Measurements from ENCODE around the gene ITPRIP. TPM values are rescaled to one million over a fixed set of nuclear protein-coding genes. Genes with fewer than 3 reads are reported as not detected.

Gene ITPRIP
- total RNA-seq, 1 experiment from 2014 or later = 12.0 TPM

DNA sequence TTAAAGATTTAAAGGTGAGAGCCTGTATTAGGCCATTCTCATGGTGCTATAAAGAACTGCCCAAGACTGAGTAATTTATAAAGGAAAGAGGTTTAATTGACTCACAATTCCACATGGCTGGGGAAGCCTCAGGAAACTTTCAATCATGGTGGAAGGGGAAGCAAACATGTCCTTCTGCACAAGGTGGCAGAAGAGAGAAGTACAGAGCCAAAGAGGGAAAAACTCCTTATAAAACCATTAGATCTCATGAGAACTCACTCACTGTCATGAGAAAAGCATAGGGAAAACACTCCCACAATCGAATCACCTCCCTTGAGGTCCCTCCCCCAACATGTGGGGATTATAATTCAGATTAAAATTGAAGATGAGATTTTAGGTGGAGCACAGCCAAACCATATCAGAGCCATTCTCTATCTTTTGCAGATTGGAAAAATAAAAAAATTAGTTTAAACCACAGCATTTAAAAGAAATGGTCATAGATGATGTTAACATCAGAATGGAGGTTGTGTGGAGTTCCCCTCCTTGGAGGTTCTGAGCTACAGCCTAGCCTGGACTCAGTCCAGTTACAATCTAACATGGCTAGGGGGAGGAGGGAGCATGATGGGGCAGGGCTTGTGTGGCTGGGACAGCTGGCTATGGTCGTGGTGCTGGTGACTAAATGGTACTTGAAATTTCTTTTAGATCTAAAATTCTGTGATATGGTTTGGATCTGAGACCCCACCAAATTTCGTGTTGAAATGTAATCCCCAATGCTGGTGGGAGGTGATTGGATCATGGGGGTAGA is 36.2 kb downstream of the ITPRIP start:
- no peaks in the 10 kb centered on the region for H4K20me1 ChIP-seq (ENCODE audit: insufficient read depth)
- no peaks in the 10 kb centered on the region; the same call in 1 of the 2 replicates for H3K79me2 ChIP-seq (ENCODE audit: insufficient read depth, low read length)
- ATAC-seq = no peak
- no peaks in the 10 kb centered on the region for H3K9me3 ChIP-seq (ENCODE audit: control insufficient read depth in 1 of 2, insufficient read depth in 1 of 2, low read depth in 1 of 2, low read length in 2 of 2)
- no peak overlapping the region for H3K9ac ChIP-seq (ENCODE audit: low read length)
- no peak overlapping the region for H3K4me3 ChIP-seq (replicated peaks in 1 of 2; ENCODE audit: low read depth in 1 of 2, low read length in 2 of 2)
- TF ChIP-seq, protein P1, sequence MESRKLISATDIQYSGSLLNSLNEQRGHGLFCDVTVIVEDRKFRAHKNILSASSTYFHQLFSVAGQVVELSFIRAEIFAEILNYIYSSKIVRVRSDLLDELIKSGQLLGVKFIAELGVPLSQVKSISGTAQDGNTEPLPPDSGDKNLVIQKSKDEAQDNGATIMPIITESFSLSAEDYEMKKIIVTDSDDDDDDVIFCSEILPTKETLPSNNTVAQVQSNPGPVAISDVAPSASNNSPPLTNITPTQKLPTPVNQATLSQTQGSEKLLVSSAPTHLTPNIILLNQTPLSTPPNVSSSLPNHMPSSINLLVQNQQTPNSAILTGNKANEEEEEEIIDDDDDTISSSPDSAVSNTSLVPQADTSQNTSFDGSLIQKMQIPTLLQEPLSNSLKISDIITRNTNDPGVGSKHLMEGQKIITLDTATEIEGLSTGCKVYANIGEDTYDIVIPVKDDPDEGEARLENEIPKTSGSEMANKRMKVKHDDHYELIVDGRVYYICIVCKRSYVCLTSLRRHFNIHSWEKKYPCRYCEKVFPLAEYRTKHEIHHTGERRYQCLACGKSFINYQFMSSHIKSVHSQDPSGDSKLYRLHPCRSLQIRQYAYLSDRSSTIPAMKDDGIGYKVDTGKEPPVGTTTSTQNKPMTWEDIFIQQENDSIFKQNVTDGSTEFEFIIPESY (IDR thresholded peaks at IDR 0.05; ENCODE audit: extremely low read depth, insufficient replicate concordance, low read length) = no peak
- TF ChIP-seq CBX3 (IDR thresholded peaks at IDR 0.05; ENCODE audit: low read depth) = 0 out of 2 replicates have a peak, but pooled peaks have one; percentile 28
- TF ChIP-seq, protein P2, sequence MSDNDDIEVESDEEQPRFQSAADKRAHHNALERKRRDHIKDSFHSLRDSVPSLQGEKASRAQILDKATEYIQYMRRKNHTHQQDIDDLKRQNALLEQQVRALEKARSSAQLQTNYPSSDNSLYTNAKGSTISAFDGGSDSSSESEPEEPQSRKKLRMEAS (IDR thresholded peaks at IDR 0.05) = 0 out of 2 replicates have a peak, but pooled peaks have one; percentile 15
- TF ChIP-seq ZNF274 (IDR thresholded peaks at IDR 0.05; ENCODE audit: low read depth, low read length) = no peak
- no peak for TF ChIP-seq POLR2AphosphoS5 (IDR thresholded peaks at IDR 0.05; ENCODE audit: low read depth, low read length)
- TF ChIP-seq ZFX (IDR thresholded peaks at IDR 0.05) = no peak
- TF ChIP-seq POLR2A (IDR thresholded peaks at IDR 0.05; ENCODE audit: borderline replicate concordance, extremely low read depth, insufficient read depth, insufficient read length) = no peak
- TF ChIP-seq, protein P3, sequence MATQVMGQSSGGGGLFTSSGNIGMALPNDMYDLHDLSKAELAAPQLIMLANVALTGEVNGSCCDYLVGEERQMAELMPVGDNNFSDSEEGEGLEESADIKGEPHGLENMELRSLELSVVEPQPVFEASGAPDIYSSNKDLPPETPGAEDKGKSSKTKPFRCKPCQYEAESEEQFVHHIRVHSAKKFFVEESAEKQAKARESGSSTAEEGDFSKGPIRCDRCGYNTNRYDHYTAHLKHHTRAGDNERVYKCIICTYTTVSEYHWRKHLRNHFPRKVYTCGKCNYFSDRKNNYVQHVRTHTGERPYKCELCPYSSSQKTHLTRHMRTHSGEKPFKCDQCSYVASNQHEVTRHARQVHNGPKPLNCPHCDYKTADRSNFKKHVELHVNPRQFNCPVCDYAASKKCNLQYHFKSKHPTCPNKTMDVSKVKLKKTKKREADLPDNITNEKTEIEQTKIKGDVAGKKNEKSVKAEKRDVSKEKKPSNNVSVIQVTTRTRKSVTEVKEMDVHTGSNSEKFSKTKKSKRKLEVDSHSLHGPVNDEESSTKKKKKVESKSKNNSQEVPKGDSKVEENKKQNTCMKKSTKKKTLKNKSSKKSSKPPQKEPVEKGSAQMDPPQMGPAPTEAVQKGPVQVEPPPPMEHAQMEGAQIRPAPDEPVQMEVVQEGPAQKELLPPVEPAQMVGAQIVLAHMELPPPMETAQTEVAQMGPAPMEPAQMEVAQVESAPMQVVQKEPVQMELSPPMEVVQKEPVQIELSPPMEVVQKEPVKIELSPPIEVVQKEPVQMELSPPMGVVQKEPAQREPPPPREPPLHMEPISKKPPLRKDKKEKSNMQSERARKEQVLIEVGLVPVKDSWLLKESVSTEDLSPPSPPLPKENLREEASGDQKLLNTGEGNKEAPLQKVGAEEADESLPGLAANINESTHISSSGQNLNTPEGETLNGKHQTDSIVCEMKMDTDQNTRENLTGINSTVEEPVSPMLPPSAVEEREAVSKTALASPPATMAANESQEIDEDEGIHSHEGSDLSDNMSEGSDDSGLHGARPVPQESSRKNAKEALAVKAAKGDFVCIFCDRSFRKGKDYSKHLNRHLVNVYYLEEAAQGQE (IDR thresholded peaks at IDR 0.05; ENCODE audit: low read depth) = no peak
- no peak overlapping the region for H2AFZ ChIP-seq (ENCODE audit: low read depth, low read length, poor library complexity, severe bottlenecking)
- intact Hi-C loops (cut with micrococcal nuclease) = no loop called here
- RAD21 ChIA-PET (ENCODE audit: low non-redundant PET in 1 of 2, low total read pairs in 2 of 2, uncharacterized antibody in 2 of 2, unreplicated experiment in 2 of 2) = no interaction called here
- H3K4me1 ChIP-seq (ENCODE audit: control insufficient read depth in 1 of 2, insufficient read depth in 2 of 2, low read length in 2 of 2) = peaks cover 0 to 2% of the 10 kb centered on the region in 2 experiments; a peak in 1 of 4 replicates
- POLR2A ChIA-PET = no interaction called here
- H3K4me2 ChIP-seq (ENCODE audit: low read length) = no peak overlapping the region
- DNase-seq (ENCODE audit: low read depth, low spot score) = no peak
- no peaks in the 10 kb centered on the region for H3K27me3 ChIP-seq (ENCODE audit: insufficient read depth, low read length)
- CTCF ChIA-PET = interaction anchor here (0.8 to 1.0 kb wide), 2 partner anchors 10 to 51 kb away, joined by 3 read pairs; partner anchors contain the start of gene CFAP58
- no peaks in the 10 kb centered on the region for H3K9me2 ChIP-seq (ENCODE audit: insufficient read depth)
- H3K36me3 ChIP-seq (ENCODE audit: control insufficient read depth in 1 of 2, insufficient read depth in 2 of 2, low read length in 2 of 2) = peaks cover 7 to 31% of the 10 kb centered on the region in 2 experiments; a peak in 2 of 4 replicates
- BruUV-seq (replicated peaks) = no TSS peak
- H3K27ac ChIP-seq (ENCODE audit: low read depth, low read length) = no peak overlapping the region

All from HCT116 (cell line).